Gastroesophageal sphincter (tissue), 3 donors: ENCODE results near the gene DNMT1.

Source experiments
- POLR2A ChIP-seq, 2 donors: fragments of 450-650 bp; IDR thresholded peaks; one replicate each; pipeline ENCODE4 v1.6.1; 2017; ENCODE audit warnings: antibody characterized with exemption in 2 of 2, mild to moderate bottlenecking in 2 of 2, moderate library complexity in 1 of 2
- TF ChIP-seq, protein P1 (sequence below), 4 experiments: fragments of 200-600 bp in 2 of 4; fragments of 450-650 bp in 2 of 4; sonication (generic) in 1 of 4; IDR thresholded peaks; one replicate each; pipeline ENCODE4 v1.5.1; 2017 to 2019; ENCODE audit warnings: antibody characterized with exemption in 4 of 4, mild to moderate bottlenecking in 2 of 4, moderate library complexity in 2 of 4

DNA sequence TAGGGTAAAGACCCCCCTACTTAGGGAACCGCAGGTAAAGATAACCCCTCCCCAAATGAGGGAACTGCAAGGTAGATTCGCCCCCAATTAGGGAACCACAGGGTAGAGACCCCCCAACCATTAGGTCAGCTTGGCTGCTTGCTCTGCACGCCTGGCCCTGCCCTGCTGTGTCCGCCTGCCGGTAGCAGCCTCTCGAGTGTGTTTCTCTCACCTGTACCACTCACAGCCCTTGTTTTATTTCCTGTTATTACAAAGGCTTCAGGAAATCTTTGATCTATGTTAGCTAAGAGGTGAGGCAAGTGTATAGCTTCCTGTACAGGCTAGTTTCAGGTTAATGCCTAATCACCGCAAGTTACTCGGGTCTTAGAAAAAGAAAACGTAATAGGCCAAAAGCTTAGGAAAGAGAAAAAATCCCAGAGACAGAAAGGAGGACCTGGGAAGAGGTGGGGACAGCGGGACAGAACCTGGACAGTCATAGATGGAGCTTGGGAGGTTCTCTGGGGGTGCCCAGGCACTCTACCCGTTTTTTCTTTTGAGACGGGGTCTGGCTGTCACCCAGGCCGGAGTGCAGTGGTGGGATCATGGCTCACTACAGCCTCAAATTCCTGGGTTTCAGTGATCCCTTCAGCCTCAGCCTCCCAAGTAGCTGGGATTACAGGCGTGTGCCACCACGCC, 51.9 kb downstream of the DNMT1 start:
- TF ChIP-seq, protein P1, sequence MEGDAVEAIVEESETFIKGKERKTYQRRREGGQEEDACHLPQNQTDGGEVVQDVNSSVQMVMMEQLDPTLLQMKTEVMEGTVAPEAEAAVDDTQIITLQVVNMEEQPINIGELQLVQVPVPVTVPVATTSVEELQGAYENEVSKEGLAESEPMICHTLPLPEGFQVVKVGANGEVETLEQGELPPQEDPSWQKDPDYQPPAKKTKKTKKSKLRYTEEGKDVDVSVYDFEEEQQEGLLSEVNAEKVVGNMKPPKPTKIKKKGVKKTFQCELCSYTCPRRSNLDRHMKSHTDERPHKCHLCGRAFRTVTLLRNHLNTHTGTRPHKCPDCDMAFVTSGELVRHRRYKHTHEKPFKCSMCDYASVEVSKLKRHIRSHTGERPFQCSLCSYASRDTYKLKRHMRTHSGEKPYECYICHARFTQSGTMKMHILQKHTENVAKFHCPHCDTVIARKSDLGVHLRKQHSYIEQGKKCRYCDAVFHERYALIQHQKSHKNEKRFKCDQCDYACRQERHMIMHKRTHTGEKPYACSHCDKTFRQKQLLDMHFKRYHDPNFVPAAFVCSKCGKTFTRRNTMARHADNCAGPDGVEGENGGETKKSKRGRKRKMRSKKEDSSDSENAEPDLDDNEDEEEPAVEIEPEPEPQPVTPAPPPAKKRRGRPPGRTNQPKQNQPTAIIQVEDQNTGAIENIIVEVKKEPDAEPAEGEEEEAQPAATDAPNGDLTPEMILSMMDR (IDR thresholded peaks at IDR 0.05), result no peak
- TF ChIP-seq POLR2A (IDR thresholded peaks at IDR 0.05), result no peak
